Left renal pelvis (tissue), 4 donors: ENCODE measurements around the gene WBP11. TPM values are rescaled to one million over a fixed set of nuclear protein-coding genes. Genes with fewer than 3 reads are reported as not detected.

Source experiments
- polyA plus RNA-seq, 4 donors: library from polyadenylated mRNA; unstranded; fragments of 120-200 nt; gene quantifications; one replicate each; pipeline ENCODE4 v1.2.1, GENCODE V29; 2013; ENCODE audit not compliant: insufficient read length in 4 of 4

WBP11 gene
- polyA plus RNA-seq, 4 donors = 72.1 to 127 (median 105) TPM

Other genes starting within 250 kb of the WBP11 start
- gene PLBD1, start 235.6 kb downstream of the WBP11 start, polyA plus RNA-seq = 10 to 100 TPM; 36.5 to 56.7 (median 49.2) TPM
- under 1 TPM; 0.29 to 0.63 (median 0.47) TPM for gene GUCY2C, start 106.9 kb downstream of the WBP11 start, polyA plus RNA-seq
- 1 to 10 TPM; 1.4 to 5.9 (median 5.0) TPM for gene C12orf60, start 192 bp upstream of the WBP11 start, polyA plus RNA-seq
- gene SMCO3, start 10.7 kb upstream of the WBP11 start, polyA plus RNA-seq = 1 to 10 TPM in 3 of 4 donors, under 1 TPM in 1; 0.23 to 3.1 (median 2.5) TPM
- under 1 TPM; 0.07 to 0.42 (median 0.12) TPM for gene ART4, start 40.0 kb upstream of the WBP11 start, polyA plus RNA-seq
- 100 to 1,000 TPM in 1 of 4 donors, 10 to 100 TPM in 3; 28.8 to 422 (median 81.6) TPM for gene MGP, start 82.4 kb upstream of the WBP11 start, polyA plus RNA-seq
- 10 to 100 TPM in 3 of 4 donors, under 1 TPM in 1; 0.46 to 33.2 (median 28.2) TPM for gene ERP27, start 135.1 kb upstream of the WBP11 start, polyA plus RNA-seq
- gene ARHGDIB, start 158.1 kb upstream of the WBP11 start, polyA plus RNA-seq = 10 to 100 TPM; 43.1 to 67.6 (median 55.7) TPM
- not detected for gene PDE6H, start 169.6 kb upstream of the WBP11 start, polyA plus RNA-seq